PC-9 (cell line): ENCODE results near the gene DESI2. TPM values are rescaled to one million over a fixed set of nuclear protein-coding genes. Genes with fewer than 3 reads are reported as not detected.

ENCODE experiments used
- BruUV-seq: library from RNA; stranded (reverse); fragments of 400-500 nt; replicated peaks from 2 replicates; lab custom pipeline; 2021; lab: Mats Ljungman, UMichigan
- CTCF ChIA-PET: fragments of 300-600 bp; sonication (Branson Sonifier 250); formaldehyde crosslinking; loops from one replicate; lab custom pipeline; 2022; ENCODE audit warnings: antibody characterized with exemption; lab: Charles Lee
- POLR2A ChIA-PET: fragments of 300-600 bp; sonication (Branson Sonifier 250); formaldehyde crosslinking; loops from one replicate; lab custom pipeline; 2022; ENCODE audit warnings: antibody characterized with exemption; ENCODE audit not compliant: unreplicated experiment; lab: Charles Lee
- DNase-seq, 2 experiments: peaks; one replicate each; pipeline versions ENCODE4 v3.0.0 to v3.0.0-alpha.2; 2015 to 2022; ENCODE audit warnings: mixed read lengths in 1 of 2
- H2AFZ ChIP-seq: fragments of 200-600 bp; sonication (generic); 2 replicates; pipeline ENCODE4 v1.8.1; 2017; ENCODE audit warnings: antibody characterized with exemption
- H3F3A ChIP-seq: fragments of 200-600 bp; sonication (generic); 2 replicates; pipeline ENCODE4 v1.8.1; 2017; ENCODE audit warnings: antibody characterized with exemption, mild to moderate bottlenecking, low read depth; ENCODE audit not compliant: insufficient read depth
- H3K27ac ChIP-seq: fragments of 200-600 bp; sonication (generic); 2 replicates; pipeline ENCODE4 v1.6.1; 2016; ENCODE audit warnings: mixed run types
- H3K27me3 ChIP-seq: fragments of 200-600 bp; sonication (generic); 2 replicates; pipeline ENCODE4 v1.6.1; 2016; ENCODE audit warnings: low read depth, mixed run types; ENCODE audit not compliant: insufficient read depth
- H3K36me3 ChIP-seq: fragments of 200-600 bp; sonication (generic); 2 replicates; pipeline ENCODE4 v1.6.1; 2016; ENCODE audit warnings: low read depth, mixed run types
- H3K4me1 ChIP-seq: fragments of 200-600 bp; sonication (generic); replicated peaks from 2 replicates; pipeline ENCODE4 v1.6.1; 2016; ENCODE audit warnings: mixed run types; ENCODE audit not compliant: insufficient read depth
- H3K4me2 ChIP-seq: fragments of 200-600 bp; sonication (generic); 2 replicates; pipeline ENCODE4 v1.6.1; 2017; ENCODE audit warnings: mixed run types
- H3K4me3 ChIP-seq: fragments of 200-600 bp; sonication (generic); 2 replicates; pipeline ENCODE4 v1.6.1; 2016; ENCODE audit warnings: mixed run types
- H3K79me2 ChIP-seq: fragments of 200-600 bp; sonication (generic); 2 replicates; pipeline ENCODE4 v1.6.1; 2017; ENCODE audit warnings: low read depth, mixed run types
- H3K9me2 ChIP-seq: fragments of 200-600 bp; sonication (generic); 2 replicates; pipeline ENCODE4 v1.8.1; 2017; ENCODE audit warnings: mild to moderate bottlenecking; ENCODE audit not compliant: insufficient read depth
- H3K9me3 ChIP-seq: fragments of 200-600 bp; sonication (generic); 2 replicates; pipeline ENCODE4 v1.8.1; 2016; ENCODE audit warnings: low read depth; ENCODE audit not compliant: insufficient read depth
- H4K20me1 ChIP-seq: fragments of 200-600 bp; sonication (generic); 2 replicates; pipeline ENCODE4 v1.8.1; 2017; ENCODE audit not compliant: insufficient read depth
- EZH2 ChIP-seq: fragments of 200-600 bp; sonication (generic); IDR thresholded peaks from 2 replicates; pipeline ENCODE4 v1.8.0; 2017; ENCODE audit warnings: antibody characterized with exemption, low read depth
- intact Hi-C: fragments of 100-400 bp; cut with micrococcal nuclease; formaldehyde crosslinking; loops from one replicate; pipeline ENCODE4 v1.10.0; 2022; ENCODE audit not compliant: unreplicated experiment
- total RNA-seq: library from RNA; stranded (reverse); gene quantifications from 2 replicates; pipeline ENCODE4 v1.2.3, GENCODE V29; 2021
- TF ChIP-seq, protein P1 (sequence below): fragments of 200-600 bp; sonication (generic); conservative IDR thresholded peaks from 2 replicates; pipeline ENCODE4 v1.6.1; 2017; ENCODE audit warnings: mixed run types, antibody characterized with exemption, mild to moderate bottlenecking, moderate library complexity

The DESI2 gene
- total RNA-seq, 1 experiment from 2014 or later = 45.8 TPM

DNA sequence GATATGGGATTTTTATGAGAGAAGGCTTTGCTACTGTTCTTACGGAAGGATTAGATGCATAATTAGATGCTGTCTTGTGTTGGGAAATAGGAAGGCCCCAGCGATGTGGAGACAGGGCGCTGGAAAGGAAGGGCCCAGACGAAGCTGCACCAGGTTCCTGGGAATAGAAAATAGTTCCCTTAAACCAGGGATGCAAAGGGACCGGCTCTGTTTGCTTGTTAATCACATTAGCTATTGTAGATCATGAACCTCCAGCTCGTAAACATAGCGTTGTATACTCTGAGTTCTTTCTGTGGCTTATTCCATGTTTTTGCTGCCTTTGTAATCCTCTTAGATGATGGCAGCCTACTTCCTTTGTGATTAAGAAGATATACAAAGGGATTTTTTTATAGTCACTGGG lies 102.7 kb downstream of the DESI2 start:
- H3K79me2 ChIP-seq = no peaks in the 10 kb centered on the region
- H4K20me1 ChIP-seq = no peaks in the 10 kb centered on the region
- no peak overlapping the region for H3K4me3 ChIP-seq
- no peak overlapping the region for H3K27ac ChIP-seq
- no peaks in the 10 kb centered on the region for H3K36me3 ChIP-seq
- intact Hi-C loops = no loop called here
- ChIA-PET CTCF (no interaction called here), POLR2A (no interaction called here)
- DNase-seq = no peak
- H3K9me3 ChIP-seq = no peaks in the 10 kb centered on the region
- no peak for TF ChIP-seq EZH2
- TF ChIP-seq, protein P1, sequence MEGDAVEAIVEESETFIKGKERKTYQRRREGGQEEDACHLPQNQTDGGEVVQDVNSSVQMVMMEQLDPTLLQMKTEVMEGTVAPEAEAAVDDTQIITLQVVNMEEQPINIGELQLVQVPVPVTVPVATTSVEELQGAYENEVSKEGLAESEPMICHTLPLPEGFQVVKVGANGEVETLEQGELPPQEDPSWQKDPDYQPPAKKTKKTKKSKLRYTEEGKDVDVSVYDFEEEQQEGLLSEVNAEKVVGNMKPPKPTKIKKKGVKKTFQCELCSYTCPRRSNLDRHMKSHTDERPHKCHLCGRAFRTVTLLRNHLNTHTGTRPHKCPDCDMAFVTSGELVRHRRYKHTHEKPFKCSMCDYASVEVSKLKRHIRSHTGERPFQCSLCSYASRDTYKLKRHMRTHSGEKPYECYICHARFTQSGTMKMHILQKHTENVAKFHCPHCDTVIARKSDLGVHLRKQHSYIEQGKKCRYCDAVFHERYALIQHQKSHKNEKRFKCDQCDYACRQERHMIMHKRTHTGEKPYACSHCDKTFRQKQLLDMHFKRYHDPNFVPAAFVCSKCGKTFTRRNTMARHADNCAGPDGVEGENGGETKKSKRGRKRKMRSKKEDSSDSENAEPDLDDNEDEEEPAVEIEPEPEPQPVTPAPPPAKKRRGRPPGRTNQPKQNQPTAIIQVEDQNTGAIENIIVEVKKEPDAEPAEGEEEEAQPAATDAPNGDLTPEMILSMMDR = no peak
- H2AFZ ChIP-seq = no peak overlapping the region
- H3K9me2 ChIP-seq = no peaks in the 10 kb centered on the region
- BruUV-seq = no TSS peak
- no peak overlapping the region for H3K4me2 ChIP-seq
- H3K4me1 ChIP-seq = no peaks in the 10 kb centered on the region
- no peaks in the 10 kb centered on the region for H3F3A ChIP-seq
- no peaks in the 10 kb centered on the region for H3K27me3 ChIP-seq

DNA sequence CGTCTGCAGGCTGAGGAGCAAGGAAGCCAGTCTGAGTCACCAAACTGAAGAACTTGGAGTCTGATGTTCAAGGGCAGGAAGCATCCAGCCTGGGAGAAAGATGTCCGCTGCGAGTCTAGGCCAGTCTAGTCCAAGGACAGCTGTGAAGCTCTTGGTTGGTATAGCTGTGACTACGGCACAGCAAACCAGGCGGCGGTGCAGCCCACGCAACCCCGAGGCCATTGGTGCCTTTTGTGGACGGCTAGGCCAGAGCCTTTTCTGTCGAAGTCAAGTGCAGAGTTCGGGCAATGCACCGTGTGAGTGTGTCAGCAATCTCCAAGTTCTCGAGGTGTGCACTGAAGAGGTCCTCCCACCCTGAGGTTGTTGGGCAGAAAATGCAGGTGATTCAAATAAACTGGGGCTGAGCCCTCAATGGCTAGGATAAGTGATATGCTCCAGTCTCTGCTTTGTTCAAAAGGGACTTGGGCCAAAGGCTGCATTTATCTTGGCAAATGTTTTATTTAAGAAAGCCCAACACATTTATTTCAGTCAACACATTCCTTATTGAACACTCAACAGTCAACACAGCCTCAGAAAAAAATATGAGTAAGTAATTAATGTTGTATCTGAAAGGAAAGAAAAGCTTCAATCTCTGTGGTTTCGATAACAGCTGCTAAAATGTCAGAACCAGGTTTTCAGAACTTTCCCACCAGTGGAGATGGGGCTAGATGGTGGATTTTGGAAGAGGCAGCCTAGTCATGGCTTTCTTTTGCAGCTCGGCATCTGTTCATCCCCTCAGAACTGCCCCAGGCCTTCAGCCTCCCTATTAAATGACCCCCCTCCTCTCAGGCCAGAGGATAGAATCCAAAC lies 104.4 kb downstream of the DESI2 start:
- Histone ChIP-seq H3K9me2 (no peaks in the 10 kb centered on the region), H2AFZ (no peak overlapping the region), H3K27ac (no peak overlapping the region), H3K4me1 (no peaks in the 10 kb centered on the region), H3K36me3 (no peaks in the 10 kb centered on the region), H3K9me3 (no peaks in the 10 kb centered on the region), H3K4me2 (no peak overlapping the region), H3K79me2 (no peaks in the 10 kb centered on the region), H3K4me3 (no peak overlapping the region), H4K20me1 (no peaks in the 10 kb centered on the region), H3K27me3 (no peaks in the 10 kb centered on the region), H3F3A (no peaks in the 10 kb centered on the region)
- CTCF ChIA-PET = no interaction called here
- POLR2A ChIA-PET = no interaction called here
- BruUV-seq = no TSS peak
- DNase-seq = no peak
- no peak for TF ChIP-seq EZH2
- TF ChIP-seq, protein P1 = no peak
- intact Hi-C loops = no loop called here

Other genes with a start within 250 kb of the DESI2 start
- 63.1 and 76.7 TPM in 2 replicates for gene ADSS2, start 201.2 kb upstream of the DESI2 start, total RNA-seq
- 0.30 and 1.2 TPM in 2 replicates for gene CATSPERE, start 191.9 kb upstream of the DESI2 start, total RNA-seq
- gene COX20, start 182.5 kb downstream of the DESI2 start, total RNA-seq = 34.5 and 40.7 TPM in 2 replicates
- 291 and 376 TPM in 2 replicates for gene HNRNPU, start 211.4 kb downstream of the DESI2 start, total RNA-seq